ENCODE measurements around the gene TBC1D30.

GRCh38 chr12:64909124-64909523, 84.7 kb downstream of the TBC1D30 start:
- TF ChIP-seq RAD21 (conservative IDR thresholded peaks at IDR 0.05 in 1 of 2, IDR thresholded peaks at IDR 0.05 in 1 of 2) (no peak), RFX5 (IDR thresholded peaks at IDR 0.05) (no peak), POLR2A (IDR thresholded peaks at IDR 0.05; ENCODE audit: low read length) (no peak), MYC (IDR thresholded peaks at IDR 0.05; ENCODE audit: borderline replicate concordance, low read length) (no peak), CTCF (IDR thresholded peaks at IDR 0.05) (no peak), PBX3 (IDR thresholded peaks at IDR 0.05) (no peak), JUNB (IDR thresholded peaks at IDR 0.05) (no peak)

All from A549 (cell line).